IPS DF 6.9 (cell line): Measurements from ENCODE around the gene PPP2R5A.

Source experiments
- DNase-seq: peaks from one replicate; pipeline ENCODE4 v3.0.0-alpha.2; 2013; ENCODE audit warnings: low read depth, low spot score
- H3K27ac ChIP-seq: one replicate; pipeline ENCODE4 v1.5.1; 2013; ENCODE audit warnings: low read length, control low read depth
- H3K27me3 ChIP-seq: 2 replicates; pipeline ENCODE4 v1.6.1; 2013; ENCODE audit warnings: mild to moderate bottlenecking, low read length; ENCODE audit not compliant: control insufficient read depth, insufficient read depth
- H3K36me3 ChIP-seq: 2 replicates; pipeline ENCODE4 v1.6.1; 2013; ENCODE audit warnings: low read length; ENCODE audit not compliant: control insufficient read depth, insufficient read depth
- H3K4me1 ChIP-seq: 2 replicates; pipeline ENCODE4 v1.6.1; 2013; ENCODE audit warnings: low read length; ENCODE audit not compliant: control insufficient read depth, insufficient read depth
- H3K4me3 ChIP-seq: 2 replicates; pipeline ENCODE4 v1.5.1; 2013; ENCODE audit warnings: mild to moderate bottlenecking, low read length
- H3K9me3 ChIP-seq: 2 replicates; pipeline ENCODE4 v1.6.1; 2013; ENCODE audit warnings: low read length, inconsistent platforms; ENCODE audit not compliant: control insufficient read depth, insufficient read depth
- WGBS: extraction: QIAGEN DNeasy Blood & Tissue Kit; methylation state at CpG from one replicate; pipeline ENCODE4 v1.1.7; 2013; ENCODE audit warnings: mixed read lengths, missing lambda C conversion rate; ENCODE audit not compliant: insufficient read length, insufficient coverage; 5-methylcytosine and 5-hydroxymethylcytosine counted together

The PPP2R5A gene

GRCh38 chr1:212402666-212403321 is 117.6 kb downstream of the PPP2R5A start:
- no peak for DNase-seq
- H3K9me3 ChIP-seq = no peaks in the 10 kb centered on the region
- no peak overlapping the region for H3K27ac ChIP-seq
- WGBS = no CpG with 5 or more reads among the region's 7 CpGs
- peaks cover 10% of the 10 kb centered on the region; the same call in 1 of the 2 replicates for H3K36me3 ChIP-seq
- H3K4me3 ChIP-seq = no peak overlapping the region
- H3K4me1 ChIP-seq = no peaks in the 10 kb centered on the region
- H3K27me3 ChIP-seq = no peaks in the 10 kb centered on the region

DNA sequence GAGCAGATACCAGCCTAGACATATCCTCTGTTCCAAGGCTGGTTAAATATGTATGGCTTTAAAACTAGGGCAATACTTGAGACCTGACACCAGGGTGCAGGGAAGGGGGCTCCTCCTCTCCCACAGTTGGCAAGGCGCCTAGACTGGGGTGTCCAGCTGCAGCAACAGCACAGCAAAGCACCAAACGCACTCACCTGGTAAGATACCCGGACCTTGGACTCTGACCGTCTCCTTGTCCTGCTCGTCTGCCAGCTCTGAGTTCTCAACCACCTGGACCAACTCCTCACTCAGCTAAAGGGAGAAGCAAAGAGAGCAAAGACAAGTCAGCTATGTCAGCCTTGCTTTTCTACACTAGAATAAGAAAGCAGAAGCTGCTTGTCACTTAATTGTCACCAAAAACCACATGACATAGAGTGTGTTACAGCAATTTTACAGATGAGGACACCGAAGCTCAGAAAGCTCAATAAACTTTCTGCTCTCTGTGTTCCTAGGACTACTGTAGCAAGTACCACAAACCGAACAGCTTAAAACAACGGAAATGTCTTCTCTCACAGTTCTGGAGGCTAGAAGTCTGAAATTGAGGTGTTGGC is 125.1 kb downstream of the PPP2R5A start:
- WGBS = no CpG with 5 or more reads among the region's 8 CpGs
- no peak overlapping the region for H3K4me3 ChIP-seq
- no peak for DNase-seq
- H3K27ac ChIP-seq = no peak overlapping the region
- H3K4me1 ChIP-seq = peaks cover 3% of the 10 kb centered on the region; the same call in 1 of the 2 replicates
- H3K27me3 ChIP-seq = no peaks in the 10 kb centered on the region
- no peaks in the 10 kb centered on the region for H3K9me3 ChIP-seq
- H3K36me3 ChIP-seq = peaks cover 29% of the 10 kb centered on the region
